ENCODE results near the gene CSPG4.
"Not testable (repeated sequence)": the region's sequence is repeated elsewhere in the genome, so short reads cannot be mapped to it uniquely, and the experiment has no call there.

DNA sequence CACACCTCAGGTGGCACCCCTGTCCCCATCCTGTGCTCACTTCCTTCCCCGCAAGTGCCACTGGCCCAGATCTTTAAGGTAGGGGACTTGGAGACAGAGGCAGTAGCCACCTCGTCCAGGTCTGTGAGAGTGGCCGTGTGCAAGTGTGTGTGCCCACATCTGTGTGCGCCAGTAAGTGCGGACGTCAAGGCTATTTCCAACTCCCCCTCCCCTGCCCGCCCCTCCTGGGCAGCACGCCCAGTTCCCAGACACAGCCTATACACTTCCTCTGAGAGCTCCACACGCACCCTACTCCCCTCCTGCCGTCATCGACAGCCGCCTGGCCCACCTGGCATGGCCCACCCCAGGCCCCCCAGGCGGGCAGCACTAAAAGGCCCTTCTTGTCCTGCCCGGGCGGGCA, 3.2 kb downstream of the CSPG4 start:
- TF ChIP-seq, protein P1, sequence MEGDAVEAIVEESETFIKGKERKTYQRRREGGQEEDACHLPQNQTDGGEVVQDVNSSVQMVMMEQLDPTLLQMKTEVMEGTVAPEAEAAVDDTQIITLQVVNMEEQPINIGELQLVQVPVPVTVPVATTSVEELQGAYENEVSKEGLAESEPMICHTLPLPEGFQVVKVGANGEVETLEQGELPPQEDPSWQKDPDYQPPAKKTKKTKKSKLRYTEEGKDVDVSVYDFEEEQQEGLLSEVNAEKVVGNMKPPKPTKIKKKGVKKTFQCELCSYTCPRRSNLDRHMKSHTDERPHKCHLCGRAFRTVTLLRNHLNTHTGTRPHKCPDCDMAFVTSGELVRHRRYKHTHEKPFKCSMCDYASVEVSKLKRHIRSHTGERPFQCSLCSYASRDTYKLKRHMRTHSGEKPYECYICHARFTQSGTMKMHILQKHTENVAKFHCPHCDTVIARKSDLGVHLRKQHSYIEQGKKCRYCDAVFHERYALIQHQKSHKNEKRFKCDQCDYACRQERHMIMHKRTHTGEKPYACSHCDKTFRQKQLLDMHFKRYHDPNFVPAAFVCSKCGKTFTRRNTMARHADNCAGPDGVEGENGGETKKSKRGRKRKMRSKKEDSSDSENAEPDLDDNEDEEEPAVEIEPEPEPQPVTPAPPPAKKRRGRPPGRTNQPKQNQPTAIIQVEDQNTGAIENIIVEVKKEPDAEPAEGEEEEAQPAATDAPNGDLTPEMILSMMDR (IDR thresholded peaks at IDR 0.05; ENCODE audit: extremely low read depth in 1 of 2, insufficient read depth in 1 of 2, low read depth in 1 of 2, low read length in 2 of 2) = not testable (repeated sequence)
- not testable (repeated sequence) for TF ChIP-seq POLR2A (IDR thresholded peaks at IDR 0.05; ENCODE audit: low read depth, low read length); EZH2 (IDR thresholded peaks at IDR 0.05; ENCODE audit: borderline replicate concordance, low read depth, low read length, severe bottlenecking); POLR2AphosphoS5 (IDR thresholded peaks at IDR 0.05; ENCODE audit: insufficient read depth, low read depth, low read length)
- TF ChIP-seq, protein P2, sequence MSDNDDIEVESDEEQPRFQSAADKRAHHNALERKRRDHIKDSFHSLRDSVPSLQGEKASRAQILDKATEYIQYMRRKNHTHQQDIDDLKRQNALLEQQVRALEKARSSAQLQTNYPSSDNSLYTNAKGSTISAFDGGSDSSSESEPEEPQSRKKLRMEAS (IDR thresholded peaks at IDR 0.05; ENCODE audit: insufficient read depth, insufficient read length) = not testable (repeated sequence)
